Stimulated activated CD8-positive, alpha-beta memory T cell treated with anti-CD3 and anti-CD28 coated beads, Interleukin-2, amount 100 ng/mL, for 1 hour (primary cell): ENCODE measurements around the gene STXBP5L.
"Not testable (repeated sequence)": the region's sequence is repeated elsewhere in the genome, so short reads cannot be mapped to it uniquely, and the experiment has no call there.

ENCODE experiments used
- DNase-seq, 2 donors: peaks; one replicate each; pipeline ENCODE4 v3.0.0-alpha.2; 2020; ENCODE audit warnings: low read depth in 2 of 2

STXBP5L gene

GRCh38 chr3:121018917-121019321 is 110.9 kb downstream of the STXBP5L start:
- DNase-seq, result no peak

DNA sequence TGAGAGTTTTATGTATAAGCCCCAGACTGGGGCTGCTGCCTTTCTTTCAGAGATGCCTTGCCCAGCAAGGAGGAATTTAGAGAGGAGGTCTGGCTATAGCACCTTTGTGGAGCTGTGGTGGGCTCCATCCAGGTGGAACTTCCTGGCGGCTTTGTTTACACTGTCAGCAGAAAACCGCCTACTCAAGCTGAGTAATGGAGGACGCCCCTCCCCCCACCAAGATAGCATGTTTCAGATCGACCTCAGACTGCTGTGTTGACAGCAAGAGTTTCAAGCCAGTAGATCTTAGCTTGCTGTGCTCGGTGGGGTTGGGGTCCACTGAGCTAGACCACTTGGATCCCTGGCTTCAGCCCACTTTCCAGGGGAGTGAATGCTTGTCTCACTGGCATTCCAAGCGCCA is 155.6 kb downstream of the STXBP5L start:
- no peak for DNase-seq

- DNase-seq, result no peak
These were observed 156.1 kb downstream of the STXBP5L start for GRCh38 chr3:121064121-121064520.

GRCh38 chr3:121072133-121072532 is 164.1 kb downstream of the STXBP5L start:
- DNase-seq, result no peak

DNA sequence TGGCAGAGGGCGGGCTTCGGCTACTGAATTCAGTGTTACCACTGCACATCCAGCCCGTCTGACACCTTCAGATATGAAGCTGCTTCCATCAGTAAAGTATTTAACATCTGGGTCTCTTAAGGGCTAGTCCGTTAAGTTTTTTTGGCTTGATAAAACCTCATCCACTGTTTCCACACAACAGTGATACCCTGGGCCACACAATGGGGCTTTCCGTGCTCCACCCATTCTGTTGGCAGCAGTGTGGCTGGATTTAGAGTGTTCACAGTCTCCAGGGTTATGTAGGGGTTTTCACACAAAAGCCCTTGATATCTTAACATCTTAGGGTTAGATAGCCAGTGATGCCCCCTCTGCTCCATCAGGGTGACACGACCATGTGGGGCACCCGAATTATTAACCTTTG is 165.0 kb downstream of the STXBP5L start:
- no peak for DNase-seq

GRCh38 chr3:121075191-121075590 is 167.2 kb downstream of the STXBP5L start:
- DNase-seq, result no peak

DNA sequence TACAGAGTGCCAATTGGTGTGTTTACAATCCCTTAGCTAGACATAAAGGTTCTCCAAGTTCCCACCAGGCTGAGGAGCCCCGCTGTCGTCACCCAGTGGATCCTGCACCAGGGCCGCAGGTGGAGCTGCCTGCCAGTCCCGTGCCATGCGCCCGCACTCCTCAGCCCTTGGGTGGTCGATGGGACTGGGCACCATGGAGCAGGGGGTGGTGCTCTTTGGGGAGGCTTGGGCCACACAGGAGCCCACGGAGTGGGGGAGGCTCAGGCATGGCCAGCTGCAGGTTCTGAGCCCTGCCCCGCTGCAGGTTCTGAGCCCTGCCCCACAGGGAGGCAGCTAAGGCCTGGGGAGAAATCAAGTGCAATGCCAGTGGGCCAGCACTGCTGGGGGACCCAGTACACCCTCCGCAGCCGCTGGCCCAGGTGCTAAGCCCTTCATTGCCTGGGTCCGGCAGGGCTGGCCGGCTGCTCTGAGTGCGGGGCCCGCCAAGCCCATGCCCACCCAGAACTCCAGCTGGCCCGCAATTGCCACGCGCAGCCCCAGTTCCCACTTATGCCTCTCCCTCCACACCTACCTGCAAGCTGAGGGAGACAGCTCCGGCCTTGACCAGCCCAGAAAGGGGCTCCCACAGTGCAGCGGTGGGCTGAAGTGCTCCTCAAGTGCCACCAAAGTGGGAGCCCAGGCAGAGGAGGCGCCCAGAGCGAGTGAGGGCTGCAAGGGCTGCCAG is 170.5 kb downstream of the STXBP5L start:
- not testable (repeated sequence) for DNase-seq

DNA sequence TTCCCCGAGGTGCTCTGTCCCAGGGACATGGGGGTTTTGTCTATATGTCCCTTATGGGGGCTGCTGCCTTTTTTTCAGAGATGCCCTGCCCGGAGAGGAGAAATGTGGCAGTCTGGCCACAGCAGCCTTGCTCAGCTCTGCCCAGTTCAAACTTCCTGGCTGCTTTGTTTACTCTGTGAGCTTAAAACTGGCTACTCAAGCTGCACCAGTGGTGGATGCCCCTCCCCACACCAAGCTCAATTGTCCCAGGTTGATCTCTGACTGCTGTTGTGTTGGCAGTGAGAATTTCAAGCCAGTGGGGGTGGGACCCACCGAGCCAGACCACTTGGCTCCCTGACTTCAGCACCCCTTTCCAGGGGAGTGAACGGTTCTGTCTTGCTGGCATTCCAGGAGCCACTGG is 188.9 kb downstream of the STXBP5L start:
- no peak for DNase-seq

- not testable (repeated sequence) for DNase-seq
These were observed 203.1 kb downstream of the STXBP5L start for GRCh38 chr3:121111086-121111485.

GRCh38 chr3:121111914-121112612 is 204.1 kb downstream of the STXBP5L start:
- no peak for DNase-seq

GRCh38 chr3:121126033-121126706 is 218.2 kb downstream of the STXBP5L start:
- DNase-seq, result no peak

DNA sequence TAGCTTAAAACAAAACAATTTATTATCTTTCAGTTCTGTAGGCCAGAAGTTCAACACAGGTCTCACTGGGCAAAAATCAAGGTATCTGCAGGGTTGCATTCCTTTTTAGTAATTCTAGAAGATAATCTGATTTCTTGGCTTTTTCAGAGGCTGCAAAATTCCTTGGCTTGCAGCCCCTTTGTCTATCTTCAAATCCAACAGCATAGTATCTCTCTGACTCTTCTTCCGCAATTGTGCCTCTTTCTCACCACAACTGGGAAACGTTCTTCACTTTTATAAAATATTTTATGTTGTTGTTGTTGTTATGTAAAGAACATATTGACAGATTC is 218.7 kb downstream of the STXBP5L start:
- DNase-seq, result no peak

DNA sequence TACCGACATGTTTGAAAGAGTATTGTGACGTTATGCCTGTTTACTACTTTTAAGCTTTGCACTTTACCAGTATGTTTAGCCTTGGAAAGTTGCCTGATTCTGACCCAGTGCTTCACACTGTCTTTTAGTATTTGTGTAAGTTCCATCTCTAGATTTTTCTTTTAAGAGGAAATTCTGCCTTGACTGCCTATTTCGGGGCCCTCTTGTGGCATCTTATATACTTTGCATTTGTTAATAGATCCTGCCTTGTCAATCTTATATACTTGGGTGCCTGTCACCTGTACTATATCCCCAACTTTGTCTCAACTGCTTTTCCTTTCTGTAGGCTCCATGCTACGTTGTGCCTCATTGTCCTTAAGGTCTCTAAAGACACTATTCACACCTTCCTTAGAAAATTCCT is 244.6 kb downstream of the STXBP5L start:
- DNase-seq, result no peak

DNA sequence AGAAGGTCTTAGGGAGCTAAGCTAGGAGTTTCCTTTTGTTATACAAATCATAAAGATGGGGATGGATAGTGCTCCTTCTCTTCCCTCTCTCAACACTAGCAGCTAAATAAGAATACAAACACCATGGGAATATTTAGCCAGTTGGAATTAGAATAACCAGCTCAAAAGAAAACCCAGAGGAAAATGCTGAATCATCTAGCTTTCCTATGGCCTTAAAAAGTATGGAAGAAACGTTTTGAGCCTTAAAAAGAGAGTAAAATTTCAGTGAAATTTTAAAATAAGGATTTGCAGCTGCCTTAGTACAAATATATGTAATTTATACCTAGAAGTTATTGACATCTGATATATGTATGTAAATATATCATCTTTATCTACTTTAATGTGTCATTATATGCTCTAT is 245.8 kb downstream of the STXBP5L start:
- no peak for DNase-seq

GRCh38 chr3:121155028-121155427 is 247.0 kb downstream of the STXBP5L start:
- DNase-seq, result no peak

DNA sequence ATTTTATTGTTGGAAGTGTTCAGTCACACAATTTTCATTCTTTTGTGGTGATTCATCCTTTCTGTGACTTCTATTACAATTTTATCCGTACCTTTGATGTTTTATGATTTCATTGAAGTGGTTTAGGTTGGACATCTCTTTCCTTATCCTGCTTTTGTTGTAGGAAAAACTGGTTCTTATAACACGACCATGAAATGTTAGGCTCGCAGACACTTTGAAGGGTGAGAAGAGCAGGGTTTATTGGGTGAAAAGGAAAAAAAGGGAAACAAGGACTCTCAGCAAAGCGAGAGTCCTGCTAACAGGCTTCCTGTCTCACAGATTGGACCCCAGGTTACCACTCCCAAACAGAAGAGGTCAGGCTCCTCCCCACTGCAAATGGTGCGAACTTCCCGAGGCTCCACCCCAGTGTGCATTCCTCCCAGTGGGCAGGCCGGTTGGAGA is 257.4 kb downstream of the STXBP5L start:
- DNase-seq, result no peak

DNA sequence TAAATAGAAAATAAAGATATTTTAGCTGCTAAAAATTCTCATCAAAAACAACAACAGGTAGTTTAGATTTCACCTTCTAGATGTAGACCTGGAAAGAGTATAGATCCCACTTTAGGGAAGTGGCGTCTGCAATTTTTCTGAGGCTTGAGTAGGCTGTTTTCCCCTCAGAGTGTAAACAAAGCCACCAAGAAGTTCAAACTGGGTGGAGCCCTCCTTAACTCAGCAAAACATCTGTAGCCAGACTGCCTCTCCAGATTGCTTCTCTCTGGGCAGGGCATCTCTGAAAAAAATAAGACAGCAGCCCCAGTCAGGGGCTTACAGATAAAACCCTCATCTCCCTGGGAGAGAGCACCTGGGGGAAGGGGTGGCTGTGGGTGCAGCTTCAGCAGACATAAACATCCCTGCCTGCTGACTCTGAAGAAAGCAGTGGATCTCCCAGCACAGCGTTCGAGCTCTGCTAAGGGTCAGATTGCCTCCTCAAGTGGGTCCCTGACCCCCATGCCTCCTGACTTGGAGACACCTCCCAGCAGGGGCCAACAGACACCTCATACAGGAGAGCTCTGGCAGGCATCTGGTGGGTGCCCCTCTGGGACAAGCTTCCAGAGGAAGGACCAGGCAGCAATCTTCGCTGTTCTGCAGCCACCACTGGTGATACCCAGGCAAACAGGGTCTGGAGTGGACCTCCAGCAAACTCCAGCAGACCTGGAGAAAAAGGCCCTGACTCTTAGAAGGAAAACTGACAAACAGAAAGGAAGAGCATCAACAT is 259.6 kb downstream of the STXBP5L start:
- no peak for DNase-seq

- no peak for DNase-seq
These were observed 267.1 kb downstream of the STXBP5L start for GRCh38 chr3:121175083-121175482.

DNA sequence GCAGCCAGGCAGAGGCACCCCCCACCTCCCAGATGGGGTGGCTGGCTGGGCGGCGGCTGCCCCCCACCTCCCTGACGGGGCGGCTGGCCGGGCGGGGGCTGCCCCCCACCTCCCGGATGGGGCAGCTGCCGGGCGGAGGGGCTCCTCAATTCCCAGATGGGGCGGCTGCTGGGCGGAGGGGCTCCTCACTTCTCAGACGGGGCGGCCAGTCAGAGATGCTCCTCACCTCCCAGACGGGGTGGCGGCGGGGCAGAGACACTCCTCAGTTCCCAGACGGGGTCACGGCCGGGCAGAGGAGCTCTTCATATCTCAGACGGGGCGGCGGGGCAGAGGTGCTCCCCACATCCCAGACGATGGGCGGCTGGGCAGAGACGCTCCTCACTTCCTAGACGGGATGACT is 282.6 kb downstream of the STXBP5L start:
- DNase-seq, result not testable (repeated sequence)

DNA sequence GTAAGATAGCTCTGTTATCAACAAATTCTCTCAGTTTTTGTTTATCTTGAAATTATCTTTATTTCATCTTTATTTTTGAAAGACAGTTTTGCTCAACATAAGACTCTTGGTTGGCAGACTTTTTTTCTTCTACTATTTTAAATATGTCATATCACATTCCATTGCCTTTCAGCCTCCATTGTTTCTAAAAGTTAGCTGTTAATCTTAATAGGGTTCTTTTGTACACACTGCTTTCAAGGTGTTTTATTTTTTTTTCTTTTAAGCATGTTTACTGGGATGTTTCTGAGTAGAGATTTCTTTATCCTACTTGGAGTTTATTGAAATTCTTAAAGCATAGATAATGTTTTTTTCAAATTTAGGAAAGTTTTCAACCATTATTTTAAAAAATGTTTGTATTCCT is 294.6 kb downstream of the STXBP5L start:
- no peak for DNase-seq

- DNase-seq, result no peak
These were observed 315.1 kb downstream of the STXBP5L start for GRCh38 chr3:121223116-121223515.

GRCh38 chr3:121228971-121229370 is 321.0 kb downstream of the STXBP5L start:
- no peak for DNase-seq
